ENCODE results near the gene DNASE1.

- TF ChIP-seq CTCF (IDR thresholded peaks at IDR 0.05) (no peak), EP300 (IDR thresholded peaks at IDR 0.05) (no peak), POLR2A (IDR thresholded peaks at IDR 0.05) (no peak), POLR2AphosphoS5 (IDR thresholded peaks at IDR 0.05) (no peak)
These were observed 13.6 kb upstream of the DNASE1 start for GRCh38 chr16:3640632-3641501.

All from upper lobe of left lung (tissue), 4 donors.